ENCODE data around the gene WDTC1. TPM values are rescaled to one million over a fixed set of nuclear protein-coding genes. Genes with fewer than 3 reads are reported as not detected.

Gene WDTC1
- total RNA-seq, 4 donors from 2014 or later, result 21.4 to 40.9 (median 27.9) TPM

DNA sequence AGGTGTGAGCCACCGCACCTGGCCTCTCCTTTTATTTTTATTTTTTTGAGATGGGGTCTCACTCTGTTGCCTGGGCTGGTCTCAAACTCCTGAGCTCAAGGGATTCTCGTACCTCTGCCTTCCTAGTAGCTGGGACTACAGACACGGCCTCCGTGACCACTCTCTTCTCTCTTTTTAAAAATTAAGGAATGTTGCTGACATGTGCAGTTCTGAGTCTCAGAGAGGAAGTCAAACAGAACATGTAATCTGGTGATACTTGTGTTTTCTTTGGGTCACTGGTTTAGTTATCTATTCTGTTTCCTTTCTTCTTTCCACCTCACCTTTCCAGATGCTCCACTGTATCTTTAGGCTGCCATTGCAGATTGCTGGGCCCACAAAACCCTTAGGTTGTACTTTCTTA, 2.7 kb downstream of the WDTC1 start:
- TF ChIP-seq, protein P1, sequence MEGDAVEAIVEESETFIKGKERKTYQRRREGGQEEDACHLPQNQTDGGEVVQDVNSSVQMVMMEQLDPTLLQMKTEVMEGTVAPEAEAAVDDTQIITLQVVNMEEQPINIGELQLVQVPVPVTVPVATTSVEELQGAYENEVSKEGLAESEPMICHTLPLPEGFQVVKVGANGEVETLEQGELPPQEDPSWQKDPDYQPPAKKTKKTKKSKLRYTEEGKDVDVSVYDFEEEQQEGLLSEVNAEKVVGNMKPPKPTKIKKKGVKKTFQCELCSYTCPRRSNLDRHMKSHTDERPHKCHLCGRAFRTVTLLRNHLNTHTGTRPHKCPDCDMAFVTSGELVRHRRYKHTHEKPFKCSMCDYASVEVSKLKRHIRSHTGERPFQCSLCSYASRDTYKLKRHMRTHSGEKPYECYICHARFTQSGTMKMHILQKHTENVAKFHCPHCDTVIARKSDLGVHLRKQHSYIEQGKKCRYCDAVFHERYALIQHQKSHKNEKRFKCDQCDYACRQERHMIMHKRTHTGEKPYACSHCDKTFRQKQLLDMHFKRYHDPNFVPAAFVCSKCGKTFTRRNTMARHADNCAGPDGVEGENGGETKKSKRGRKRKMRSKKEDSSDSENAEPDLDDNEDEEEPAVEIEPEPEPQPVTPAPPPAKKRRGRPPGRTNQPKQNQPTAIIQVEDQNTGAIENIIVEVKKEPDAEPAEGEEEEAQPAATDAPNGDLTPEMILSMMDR (IDR thresholded peaks at IDR 0.05; ENCODE audit: low read depth), result no peak

DNA sequence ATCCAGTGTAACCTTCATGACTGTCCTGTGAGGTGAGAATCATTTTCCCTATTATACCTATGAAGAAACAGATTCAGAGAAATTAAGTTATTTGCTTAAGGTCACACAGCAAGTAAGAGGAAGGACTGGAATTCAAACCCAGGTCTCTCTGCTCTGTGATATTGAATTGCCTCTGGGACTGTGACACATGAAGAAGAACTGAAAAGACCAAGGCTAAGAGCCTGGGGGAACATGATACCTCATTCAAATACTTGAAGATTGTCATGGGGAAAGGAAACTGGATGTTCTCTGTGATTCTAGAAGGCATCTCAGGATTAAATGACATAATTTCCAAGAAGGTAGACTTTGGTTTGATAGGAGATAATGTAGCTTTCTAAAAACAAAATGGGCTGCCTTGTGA, 3.6 kb downstream of the WDTC1 start:
- TF ChIP-seq, protein P1 (IDR thresholded peaks at IDR 0.05; ENCODE audit: low read depth), result no peak

DNA sequence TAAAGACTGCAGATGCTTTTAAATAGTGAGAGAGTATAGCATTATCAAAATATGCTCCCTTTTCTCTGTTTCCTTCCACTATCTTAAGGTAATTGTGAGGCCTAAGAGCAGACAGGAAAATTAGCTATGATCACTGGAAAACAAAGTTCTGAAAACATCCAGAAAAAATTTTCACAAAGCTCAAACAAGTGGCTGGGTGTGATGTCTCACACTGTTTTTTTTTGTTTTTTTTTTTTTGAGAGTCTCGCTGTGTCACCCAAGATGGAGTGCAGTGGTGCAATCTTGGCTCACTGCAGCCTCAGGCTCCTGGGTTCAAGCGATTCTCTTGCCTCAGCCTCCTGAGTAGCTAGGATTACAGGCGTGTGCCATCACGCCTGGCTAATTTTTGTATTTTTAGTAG, 7.2 kb downstream of the WDTC1 start:
- TF ChIP-seq, protein P1 (IDR thresholded peaks at IDR 0.05; ENCODE audit: low read depth), result no peak

DNA sequence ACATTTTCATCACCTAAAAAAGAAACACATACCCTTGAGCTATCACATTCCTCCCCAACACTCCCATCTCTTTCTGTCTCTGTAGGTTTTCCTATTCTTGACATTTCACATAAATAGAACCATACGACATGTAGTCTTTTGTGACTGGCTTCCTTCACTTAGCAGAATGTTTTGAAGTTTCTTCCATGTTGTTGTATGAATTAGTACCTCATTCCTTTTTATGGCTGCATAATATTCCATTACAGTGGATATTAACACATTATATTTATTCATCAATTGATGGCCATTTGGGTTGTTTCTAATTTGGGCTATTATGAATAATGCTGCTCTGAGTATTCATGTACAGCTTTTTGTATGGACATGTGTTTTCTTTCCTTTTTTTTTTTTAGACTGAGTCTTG, 11.8 kb downstream of the WDTC1 start:
- TF ChIP-seq, protein P1 (IDR thresholded peaks at IDR 0.05; ENCODE audit: low read depth), result no peak

DNA sequence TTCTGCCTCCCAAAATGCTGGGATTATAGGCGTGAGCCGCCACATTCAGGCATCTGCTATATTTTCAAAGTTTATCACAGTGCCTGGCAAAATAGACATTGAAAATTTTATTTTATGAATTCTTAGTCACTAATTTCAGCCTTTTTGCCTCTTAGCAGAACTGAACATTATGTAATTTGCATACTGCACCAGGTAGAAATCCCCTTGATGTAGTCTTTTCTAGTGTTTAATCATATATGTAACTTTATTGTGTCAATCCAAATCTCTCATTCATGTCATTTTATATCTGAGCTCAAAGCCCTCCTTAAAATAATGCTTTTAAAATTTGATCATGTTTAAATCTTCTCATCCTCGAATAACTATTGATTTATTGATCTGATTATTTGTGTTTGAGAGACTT, 19.2 kb downstream of the WDTC1 start:
- TF ChIP-seq, protein P1 (IDR thresholded peaks at IDR 0.05; ENCODE audit: low read depth), result no peak

DNA sequence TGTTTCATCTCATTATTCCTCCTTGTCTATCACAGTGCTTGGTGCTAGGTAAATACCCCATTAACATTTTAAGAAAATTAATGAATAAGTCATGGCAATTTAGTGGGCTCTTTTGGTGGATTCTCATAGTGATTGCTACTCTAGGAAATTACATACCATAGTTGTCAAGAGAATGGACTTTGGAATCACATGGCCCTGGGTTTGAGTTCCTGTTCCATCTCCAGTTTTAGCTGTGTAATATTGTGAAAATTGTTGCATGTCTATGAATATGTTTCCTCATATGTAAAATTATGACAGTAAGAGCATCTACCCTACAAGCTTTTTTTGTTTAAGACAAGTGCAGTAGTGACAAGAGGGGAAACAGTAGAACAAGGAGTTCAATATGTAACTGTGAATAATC, 20.7 kb downstream of the WDTC1 start:
- TF ChIP-seq, protein P1 (IDR thresholded peaks at IDR 0.05; ENCODE audit: low read depth), result no peak

DNA sequence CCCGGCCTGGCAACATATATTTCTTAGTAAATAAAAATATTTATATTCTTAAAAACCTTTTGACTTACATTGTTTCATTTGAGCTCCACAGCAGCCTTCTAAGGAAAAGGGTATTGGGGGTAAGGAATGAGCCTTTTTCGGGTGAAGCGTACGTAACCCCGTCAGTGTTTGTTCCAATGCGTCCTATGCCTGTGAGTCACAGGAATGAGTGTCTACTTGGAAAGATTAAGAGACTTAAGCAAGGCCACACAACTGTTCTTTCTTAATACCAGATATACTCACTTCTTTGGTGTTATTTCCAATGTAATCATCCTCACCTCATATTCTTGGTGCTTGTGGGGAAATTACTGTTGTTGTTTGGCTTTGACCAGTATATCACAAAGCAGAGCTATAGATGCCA, 22.7 kb downstream of the WDTC1 start:
- TF ChIP-seq, protein P1 (IDR thresholded peaks at IDR 0.05; ENCODE audit: low read depth), result no peak
